IMR-90 (cell line): ENCODE measurements around the gene MAP4K1. TPM values are rescaled to one million over a fixed set of nuclear protein-coding genes. Genes with fewer than 3 reads are reported as not detected.

Source experiments
- ATAC-seq: fragments of 200-7000 bp; cut with Tn5 transposase; 2 replicates; pipeline ENCODE4 v1.9.1; 2020; ENCODE audit warnings: low read depth, mild to moderate bottlenecking, moderate library complexity
- BruUV-seq: library from RNA; stranded (reverse); fragments of 400-500 nt; replicated peaks from 2 replicates; lab custom pipeline; 2021; lab: Mats Ljungman, UMichigan
- CTCF ChIA-PET: fragments of 300-600 bp; formaldehyde crosslinking; extraction: SDS; loops from one replicate; lab custom pipeline; 2021; ENCODE audit warnings: antibody characterized with exemption; lab: Yijun Ruan, JAX
- POLR2A ChIA-PET: fragments of 300-600 bp; sonication (Branson Sonifier 250); formaldehyde crosslinking; loops from one replicate; lab custom pipeline; 2022; ENCODE audit warnings: antibody characterized with exemption; ENCODE audit not compliant: unreplicated experiment; lab: Charles Lee
- DNase-seq: peaks from one replicate; pipeline ENCODE4 v3.0.0; 2013
- H2AFZ ChIP-seq: replicated peaks from 2 replicates; pipeline ENCODE3; 2013; ENCODE audit warnings: low read length, mild to moderate bottlenecking; ENCODE audit not compliant: poor library complexity
- H2AK5ac ChIP-seq: 2 replicates; pipeline ENCODE4 v1.6.1; 2013; ENCODE audit warnings: low read depth, low read length, inconsistent platforms
- H2AK9ac ChIP-seq: replicated peaks from 2 replicates; pipeline ENCODE3; 2013; ENCODE audit warnings: mild to moderate bottlenecking, low read depth, low read length, moderate library complexity; ENCODE audit not compliant: poor library complexity
- H2BK120ac ChIP-seq: 2 replicates; pipeline ENCODE4 v1.6.1; 2013; ENCODE audit warnings: low read depth, low read length, inconsistent platforms
- H2BK15ac ChIP-seq: 3 replicates; pipeline ENCODE4 v1.6.1; 2013; ENCODE audit warnings: low read depth, low read length, inconsistent platforms
- H2BK20ac ChIP-seq: 2 replicates; pipeline ENCODE4 v1.6.1; 2013; ENCODE audit warnings: low read depth, mild to moderate bottlenecking, inconsistent platforms, low read length, moderate library complexity
- H2BK5ac ChIP-seq: 2 replicates; pipeline ENCODE4 v1.6.1; 2013; ENCODE audit warnings: mild to moderate bottlenecking, low read depth, low read length, inconsistent platforms; ENCODE audit not compliant: poor library complexity, severe bottlenecking
- H3K14ac ChIP-seq: replicated peaks from 2 replicates; pipeline ENCODE4 v1.6.1; 2013; ENCODE audit warnings: low read depth, low read length, inconsistent platforms
- H3K18ac ChIP-seq: 2 replicates; pipeline ENCODE4 v1.6.1; 2013; ENCODE audit warnings: low read depth, low read length, control low read depth
- H3K23ac ChIP-seq: 2 replicates; pipeline ENCODE4 v1.6.1; 2013; ENCODE audit warnings: low read depth, low read length, inconsistent platforms
- H3K27ac ChIP-seq: 2 replicates; pipeline ENCODE4 v1.5.1; 2013; ENCODE audit warnings: mild to moderate bottlenecking, control low read depth, low read length; ENCODE audit not compliant: insufficient read depth
- H3K27me3 ChIP-seq: 2 replicates; pipeline ENCODE4 v1.6.1; 2013; ENCODE audit warnings: low read length; ENCODE audit not compliant: control insufficient read depth, insufficient read depth
- H3K36me3 ChIP-seq: 2 replicates; pipeline ENCODE4 v1.6.1; 2013; ENCODE audit warnings: low read length, mixed read lengths; ENCODE audit not compliant: control insufficient read depth, insufficient read depth
- H3K4ac ChIP-seq: 2 replicates; pipeline ENCODE4 v1.6.1; 2013; ENCODE audit warnings: low read depth, low read length, inconsistent platforms
- H3K4me1 ChIP-seq: 2 replicates; pipeline ENCODE4 v1.6.1; 2013; ENCODE audit warnings: low read length, mixed read lengths; ENCODE audit not compliant: control insufficient read depth, insufficient read depth
- H3K4me2 ChIP-seq: 2 replicates; pipeline ENCODE4 v1.6.1; 2013; ENCODE audit warnings: low read depth, mild to moderate bottlenecking, control low read depth, low read length, moderate library complexity
- H3K4me3 ChIP-seq: 2 replicates; pipeline ENCODE4 v1.5.1; 2013; ENCODE audit warnings: low read depth, mild to moderate bottlenecking, control low read depth, low read length, moderate library complexity; ENCODE audit not compliant: insufficient read depth
- H3K56ac ChIP-seq: 2 replicates; pipeline ENCODE4 v1.6.1; 2013; ENCODE audit warnings: low read length, inconsistent platforms; ENCODE audit not compliant: insufficient read depth; ENCODE audit errors: extremely low read depth
- H3K79me1 ChIP-seq, 2 experiments: 2 replicates each; pipeline ENCODE4 v1.6.1; 2013; ENCODE audit warnings: low read length in 2 of 2, inconsistent platforms in 1 of 2, low read depth in 1 of 2
- H3K9ac ChIP-seq: 2 replicates; pipeline ENCODE4 v1.6.1; 2013; ENCODE audit warnings: low read depth, low read length, control low read depth
- H3K9me1 ChIP-seq: 2 replicates; pipeline ENCODE4 v1.6.1; 2013; ENCODE audit warnings: low read length, inconsistent platforms; ENCODE audit not compliant: insufficient read depth
- H3K9me3 ChIP-seq: 2 replicates; pipeline ENCODE4 v1.6.1; 2013; ENCODE audit warnings: low read length; ENCODE audit not compliant: control insufficient read depth, insufficient read depth
- H4K20me1 ChIP-seq: 2 replicates; pipeline ENCODE4 v1.6.1; 2013; ENCODE audit warnings: low read length, inconsistent platforms; ENCODE audit not compliant: insufficient read depth
- H4K5ac ChIP-seq: 2 replicates; pipeline ENCODE4 v1.6.1; 2013; ENCODE audit warnings: mild to moderate bottlenecking, low read depth, low read length, control low read depth
- H4K8ac ChIP-seq, 2 experiments: 2 replicates each; pipeline ENCODE4 v1.6.1; 2013; ENCODE audit warnings: low read depth in 2 of 2, low read length in 2 of 2, control low read depth in 1 of 2, inconsistent platforms in 1 of 2
- H4K91ac ChIP-seq: 2 replicates; pipeline ENCODE4 v1.6.1; 2013; ENCODE audit warnings: low read depth, low read length, inconsistent platforms; ENCODE audit not compliant: insufficient read depth
- BHLHE40 ChIP-seq: fragments of 150-350 bp; IDR thresholded peaks from 2 replicates; pipeline ENCODE4 v1.6.1; 2016; ENCODE audit warnings: mild to moderate bottlenecking, low read depth, low read length
- CEBPB ChIP-seq: IDR thresholded peaks from 2 replicates; pipeline ENCODE4 v1.6.1; 2012; ENCODE audit warnings: low read depth, low read length, improper control_type of control experiment
- CHD1 ChIP-seq: IDR thresholded peaks from 2 replicates; pipeline ENCODE4 v1.6.1; 2012; ENCODE audit warnings: low read depth, low read length, improper control_type of control experiment
- CTCF ChIP-seq: conservative IDR thresholded peaks from 2 replicates; pipeline ENCODE4 v1.5.1; 2012; ENCODE audit warnings: mild to moderate bottlenecking, low read depth, low read length, improper control_type of control experiment
- FOS ChIP-seq: fragments of 150-350 bp; IDR thresholded peaks from 2 replicates; pipeline ENCODE4 v1.6.1; 2016; ENCODE audit warnings: low read depth, low read length
- MAFK ChIP-seq: IDR thresholded peaks from 2 replicates; pipeline ENCODE4 v1.6.1; 2012; ENCODE audit warnings: low read depth, low read length, improper control_type of control experiment
- MAZ ChIP-seq: IDR thresholded peaks from 2 replicates; pipeline ENCODE4 v1.6.1; 2012; ENCODE audit warnings: low read depth, mild to moderate bottlenecking, low read length, improper control_type of control experiment, moderate library complexity, borderline replicate concordance
- MXI1 ChIP-seq: IDR thresholded peaks from 2 replicates; pipeline ENCODE4 v1.6.1; 2012; ENCODE audit warnings: low read depth, mild to moderate bottlenecking, low read length, moderate library complexity, borderline replicate concordance
- NFE2L2 ChIP-seq: fragments of 150-350 bp; IDR thresholded peaks from 2 replicates; pipeline ENCODE4 v1.6.1; 2016; ENCODE audit warnings: low read depth, mild to moderate bottlenecking, low read length
- POLR2A ChIP-seq: IDR thresholded peaks from 2 replicates; pipeline ENCODE4 v1.6.1; 2012; ENCODE audit warnings: mild to moderate bottlenecking, low read depth, low read length
- RAD21 ChIP-seq: IDR thresholded peaks from 2 replicates; pipeline ENCODE4 v1.6.1; 2012; ENCODE audit warnings: low read length, improper control_type of control experiment
- RFX5 ChIP-seq: IDR thresholded peaks from 2 replicates; pipeline ENCODE4 v1.8.0; 2012; ENCODE audit warnings: low read depth, mild to moderate bottlenecking, low read length, moderate library complexity
- SMC3 ChIP-seq: fragments of 150-350 bp; IDR thresholded peaks from 2 replicates; pipeline ENCODE4 v1.6.1; 2016; ENCODE audit warnings: low read depth, mild to moderate bottlenecking, antibody characterized with exemption, low read length, moderate library complexity
- USF2 ChIP-seq: fragments of 150-350 bp; IDR thresholded peaks from 2 replicates; pipeline ENCODE4 v1.6.1; 2017; ENCODE audit warnings: mild to moderate bottlenecking, antibody characterized with exemption, low read length, low read depth
- WGBS, 2 experiments: methylation state at CpG; one replicate each; pipeline versions ENCODE4 v1.1.5 to v1.1.7; 2013; ENCODE audit warnings: missing lambda C conversion rate in 2 of 2; ENCODE audit not compliant: insufficient read length in 1 of 2; ENCODE audit errors: extremely low coverage in 2 of 2; 5-methylcytosine and 5-hydroxymethylcytosine counted together
- dilution Hi-C: fragments of 300-500 bp; cut with HindIII; formaldehyde crosslinking; loops from one replicate; pipeline ENCODE4 v1.14.3; 2018; ENCODE audit warnings: low sequenced_read_pairs; ENCODE audit not compliant: unreplicated experiment
- in situ Hi-C: fragments of 300-500 bp; cut with MboI; formaldehyde crosslinking; loops from 3 replicates; pipeline ENCODE4 v1.14.3; 2019; ENCODE audit warnings: low sequenced_read_pairs, inconsistent platforms, mixed read lengths
- intact Hi-C: fragments of 100-400 bp; cut with micrococcal nuclease; formaldehyde crosslinking; loops from 2 replicates; pipeline ENCODE4 v1.10.0; 2022
- polyA plus RNA-seq, 3 experiments: library from polyadenylated mRNA; depleted of rRNA; stranded (reverse); fragments of >200 nt; gene quantifications; 2 replicates each; pipeline ENCODE4 v1.2.3, GENCODE V29; 2012; ENCODE audit warnings: low replicate concordance in 1 of 3
- total RNA-seq: library from RNA; depleted of rRNA; stranded (reverse); fragments of >200 nt; gene quantifications from 2 replicates; pipeline ENCODE4 v1.2.3, GENCODE V29; 2012

MAP4K1 gene
- total and polyA plus RNA-seq, 2 of the 4 experiments (the other 2 are of a cell fraction): 0.22 TPM; not detected in 1

GRCh38 chr19:38624822-38625221 lies 7.1 kb upstream of the MAP4K1 start:
- TF ChIP-seq MAZ: no peak
- TF ChIP-seq POLR2A: no peak
- TF ChIP-seq SMC3: no peak
- TF ChIP-seq NFE2L2: no peak
- no peak for TF ChIP-seq RAD21
- no peak for TF ChIP-seq USF2
- TF ChIP-seq MXI1: no peak
- TF ChIP-seq CHD1: no peak
- no peak for TF ChIP-seq CTCF
- no peak for TF ChIP-seq MAFK
- TF ChIP-seq BHLHE40: no peak
- no peak for TF ChIP-seq FOS
- TF ChIP-seq CEBPB: no peak
- TF ChIP-seq RFX5: no peak
- H2AK9ac ChIP-seq: no peak overlapping the region
- H3K9me3 ChIP-seq: no peaks in the 10 kb centered on the region
- in situ Hi-C loops: loop anchor here (10.0 to 25.0 kb wide), 2 partner anchors 300 to 388 kb away; no protein-coding TSS in a partner anchor
- no peaks in the 10 kb centered on the region for H3K27me3 ChIP-seq
- no peak overlapping the region for H2BK15ac ChIP-seq
- H3K14ac ChIP-seq: no peak overlapping the region
- no peak overlapping the region for H3K4me2 ChIP-seq
- H3K79me1 ChIP-seq: peaks cover 6 to 27% of the 10 kb centered on the region in 2 experiments; a peak in 3 of 4 replicates
- intact Hi-C loops: no loop called here
- no peak overlapping the region for H2BK5ac ChIP-seq
- ATAC-seq (no peak), DNase-seq (no peak)
- H3K4ac ChIP-seq: no peak overlapping the region
- H4K8ac ChIP-seq: no peak overlapping the region
- no peak overlapping the region for H2AFZ ChIP-seq
- ChIA-PET CTCF (interaction anchor here (0.6 kb wide), 1 partner anchor 8 kb away, joined by 3 read pairs; no protein-coding TSS in a partner anchor), POLR2A (no interaction called here)
- no peak overlapping the region for H4K5ac ChIP-seq
- H2BK20ac ChIP-seq: no peak overlapping the region
- no peak overlapping the region for H3K4me3 ChIP-seq
- no TSS peak for BruUV-seq
- no peak overlapping the region for H3K9ac ChIP-seq
- peaks cover 1% of the 10 kb centered on the region; the same call in 1 of the 2 replicates for H3K4me1 ChIP-seq
- no peak overlapping the region for H2AK5ac ChIP-seq
- peaks cover 3% of the 10 kb centered on the region for H4K20me1 ChIP-seq
- 0 out of 2 replicates have a peak, but pooled peaks cover 3% of the 10 kb centered on the region for H3K9me1 ChIP-seq
- H3K56ac ChIP-seq: no peak overlapping the region
- H3K18ac ChIP-seq: no peak overlapping the region
- no peak overlapping the region for H4K91ac ChIP-seq
- H3K27ac ChIP-seq: no peak overlapping the region
- dilution Hi-C loops: no loop called here
- WGBS, 2 experiments: no CpG with 5 or more reads among the region's 3 CpGs
- H2BK120ac ChIP-seq: no peak overlapping the region
- no peak overlapping the region for H3K23ac ChIP-seq
- peaks cover 56% of the 10 kb centered on the region for H3K36me3 ChIP-seq
